HEK293 (cell line): ENCODE results near the gene FAM180A.

Experiments
- GLI4 ChIP-seq: fragments of 450-650 bp; formaldehyde crosslinking; IDR thresholded peaks from 2 replicates; pipeline ENCODE4 v1.5.1; 2016; ENCODE audit warnings: missing biosample characterization, missing genetic modification characterization
- REPIN1 ChIP-seq: fragments of 450-650 bp; formaldehyde crosslinking; IDR thresholded peaks from 2 replicates; pipeline ENCODE4 v1.5.1; 2017; ENCODE audit warnings: missing biosample characterization, missing genetic modification characterization, low read depth
- ZNF398 ChIP-seq: fragments of 450-650 bp; formaldehyde crosslinking; IDR thresholded peaks from 2 replicates; pipeline ENCODE4 v1.5.1; 2017; ENCODE audit warnings: missing biosample characterization, missing genetic modification characterization
- ZNF449 ChIP-seq: fragments of 450-650 bp; formaldehyde crosslinking; IDR thresholded peaks from 2 replicates; pipeline ENCODE4 v1.5.1; 2017; ENCODE audit warnings: missing biosample characterization, mild to moderate bottlenecking, missing genetic modification characterization, moderate library complexity
- ZNF488 ChIP-seq: fragments of 450-650 bp; formaldehyde crosslinking; IDR thresholded peaks from 2 replicates; pipeline ENCODE4 v1.5.1; 2016; ENCODE audit warnings: missing biosample characterization, missing genetic modification characterization
- ZNF776 ChIP-seq: fragments of 450-650 bp; formaldehyde crosslinking; IDR thresholded peaks from 2 replicates; pipeline ENCODE4 v1.5.0; 2017; ENCODE audit warnings: missing biosample characterization, missing genetic modification characterization, borderline replicate concordance
- TF ChIP-seq, protein P1 (sequence below): fragments of 450-650 bp; formaldehyde crosslinking; IDR thresholded peaks from 2 replicates; pipeline ENCODE4 v1.5.1; 2016; ENCODE audit warnings: missing biosample characterization, missing genetic modification characterization
- TF ChIP-seq, protein P2 (sequence below): fragments of 450-650 bp; formaldehyde crosslinking; IDR thresholded peaks from 2 replicates; pipeline ENCODE4 v1.5.1; 2016; ENCODE audit warnings: missing biosample characterization, missing genetic modification characterization

The FAM180A gene

GRCh38 chr7:135681762-135682161, 66.9 kb downstream of the FAM180A start (continued):
- TF ChIP-seq, protein P1, sequence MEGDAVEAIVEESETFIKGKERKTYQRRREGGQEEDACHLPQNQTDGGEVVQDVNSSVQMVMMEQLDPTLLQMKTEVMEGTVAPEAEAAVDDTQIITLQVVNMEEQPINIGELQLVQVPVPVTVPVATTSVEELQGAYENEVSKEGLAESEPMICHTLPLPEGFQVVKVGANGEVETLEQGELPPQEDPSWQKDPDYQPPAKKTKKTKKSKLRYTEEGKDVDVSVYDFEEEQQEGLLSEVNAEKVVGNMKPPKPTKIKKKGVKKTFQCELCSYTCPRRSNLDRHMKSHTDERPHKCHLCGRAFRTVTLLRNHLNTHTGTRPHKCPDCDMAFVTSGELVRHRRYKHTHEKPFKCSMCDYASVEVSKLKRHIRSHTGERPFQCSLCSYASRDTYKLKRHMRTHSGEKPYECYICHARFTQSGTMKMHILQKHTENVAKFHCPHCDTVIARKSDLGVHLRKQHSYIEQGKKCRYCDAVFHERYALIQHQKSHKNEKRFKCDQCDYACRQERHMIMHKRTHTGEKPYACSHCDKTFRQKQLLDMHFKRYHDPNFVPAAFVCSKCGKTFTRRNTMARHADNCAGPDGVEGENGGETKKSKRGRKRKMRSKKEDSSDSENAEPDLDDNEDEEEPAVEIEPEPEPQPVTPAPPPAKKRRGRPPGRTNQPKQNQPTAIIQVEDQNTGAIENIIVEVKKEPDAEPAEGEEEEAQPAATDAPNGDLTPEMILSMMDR: no peak
- TF ChIP-seq ZNF398: no peak
- TF ChIP-seq ZNF449: no peak
- no peak for TF ChIP-seq ZNF488 (tag by site-specific recombination)
- TF ChIP-seq ZNF776 (tag by site-specific recombination): no peak
- TF ChIP-seq GLI4 (tag by site-specific recombination): no peak
- no peak for TF ChIP-seq REPIN1 (tag by site-specific recombination)
- TF ChIP-seq, protein P2, sequence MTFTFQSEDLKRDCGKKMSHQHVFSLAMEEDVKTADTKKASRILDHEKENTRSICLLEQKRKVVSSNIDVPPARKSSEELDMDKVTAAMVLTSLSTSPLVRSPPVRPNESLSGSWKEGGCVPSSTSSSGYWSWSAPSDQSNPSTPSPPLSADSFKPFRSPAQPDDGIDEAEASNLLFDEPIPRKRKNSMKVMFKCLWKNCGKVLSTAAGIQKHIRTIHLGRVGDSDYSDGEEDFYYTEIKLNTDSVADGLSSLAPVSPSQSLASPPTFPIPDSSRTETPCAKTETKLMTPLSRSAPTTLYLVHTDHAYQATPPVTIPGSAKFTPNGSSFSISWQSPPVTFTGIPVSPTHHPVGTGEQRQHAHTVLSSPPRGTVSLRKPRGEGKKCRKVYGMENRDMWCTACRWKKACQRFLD (tag by site-specific recombination): no peak
- TF ChIP-seq, all 188 proteins: peak for 0
